K562 (cell line): ENCODE results near the gene MMEL1. TPM values are rescaled to one million over a fixed set of nuclear protein-coding genes. Genes with fewer than 3 reads are reported as not detected.

Source experiments
- ARID1B ChIP-seq: fragments of 450-650 bp; IDR thresholded peaks from 2 replicates; pipeline ENCODE4 v1.6.1; 2016; ENCODE audit warnings: antibody characterized with exemption, mild to moderate bottlenecking, inconsistent platforms
- BRCA1 ChIP-seq, 2 experiments: fragments of 450-650 bp in 1 of 2; sonication (generic) in 1 of 2; formaldehyde crosslinking in 1 of 2; IDR thresholded peaks; 2 replicates each; pipeline versions ENCODE4 v1.5.0 to v1.6.1; 2017 to 2020; ENCODE audit warnings: mild to moderate bottlenecking in 1 of 2, missing genetic modification reagents in 1 of 2
- GABPB1 ChIP-seq: sonication (generic); formaldehyde crosslinking; IDR thresholded peaks from 2 replicates; pipeline ENCODE4 v1.8.0; 2022; ENCODE audit warnings: mild to moderate bottlenecking, missing genetic modification reagents
- GMEB1 ChIP-seq: fragments of 250-450 bp; sonication (Bioruptor Pico); IDR thresholded peaks from 2 replicates; pipeline ENCODE4 v1.4.0; 2020; ENCODE audit warnings: mild to moderate bottlenecking
- GTF2B ChIP-seq: IDR thresholded peaks from 2 replicates; pipeline ENCODE4 v1.6.1; 2011; ENCODE audit not compliant: insufficient read length; ENCODE audit errors: extremely low read depth
- HDAC8 ChIP-seq: fragments of 450-650 bp; IDR thresholded peaks from 2 replicates; pipeline ENCODE4 v1.6.1; 2016; ENCODE audit warnings: mild to moderate bottlenecking, missing genetic modification characterization, moderate library complexity, missing compliant biosample characterization
- HMG20A ChIP-seq: fragments of 450-650 bp; formaldehyde crosslinking; conservative IDR thresholded peaks from 2 replicates; pipeline ENCODE4 v1.4.0; 2020; ENCODE audit warnings: mild to moderate bottlenecking, mixed read lengths
- HOXB6 ChIP-seq: fragments of 250-450 bp; sonication (Bioruptor Pico); IDR thresholded peaks from 2 replicates; pipeline ENCODE4 v1.5.1; 2022; ENCODE audit warnings: mild to moderate bottlenecking, borderline replicate concordance
- MYC ChIP-seq, 2 experiments: fragments of 250-450 bp in 1 of 2; sonication (Bioruptor Pico) in 1 of 2; IDR thresholded peaks; 2 replicates each; pipeline versions ENCODE4 v1.5.1 to v1.6.1; 2012 to 2021; ENCODE audit warnings: low read depth in 2 of 2, borderline replicate concordance in 1 of 2, improper control_type of control experiment in 1 of 2, low read length in 1 of 2, mild to moderate bottlenecking in 1 of 2, moderate library complexity in 1 of 2
- PHB2 ChIP-seq: fragments of 450-650 bp; IDR thresholded peaks from 2 replicates; pipeline ENCODE4 v1.6.1; 2017; ENCODE audit warnings: low read depth
- POLR3A ChIP-seq: IDR thresholded peaks from 2 replicates; pipeline ENCODE4 v1.6.1; 2011; ENCODE audit warnings: borderline replicate concordance, mild to moderate bottlenecking, moderate library complexity; ENCODE audit not compliant: insufficient read length, insufficient read depth; ENCODE audit errors: extremely low read depth
- SUPT5H ChIP-seq: fragments of 450-650 bp; IDR thresholded peaks from 2 replicates; pipeline ENCODE4 v1.6.1; 2016
- TFAM ChIP-seq: fragments of 250-450 bp; sonication (Bioruptor Pico); conservative IDR thresholded peaks from 2 replicates; pipeline ENCODE4 v1.5.0; 2021; ENCODE audit warnings: mild to moderate bottlenecking, moderate library complexity
- ZNF253 ChIP-seq: fragments of 250-450 bp; sonication (Bioruptor Pico); conservative IDR thresholded peaks from 2 replicates; pipeline ENCODE4 v1.6.1; 2021; ENCODE audit warnings: mild to moderate bottlenecking
- ZNF445 ChIP-seq: fragments of 250-450 bp; sonication (Bioruptor Pico); IDR thresholded peaks from 2 replicates; pipeline ENCODE4 v1.4.0; 2020; ENCODE audit warnings: low read depth, mild to moderate bottlenecking, moderate library complexity
- ZNF592 ChIP-seq: fragments of 450-650 bp; IDR thresholded peaks from 2 replicates; pipeline ENCODE4 v1.6.1; 2017; ENCODE audit warnings: antibody characterized with exemption, mild to moderate bottlenecking
- ZNF79 ChIP-seq: fragments of 250-450 bp; sonication (Bioruptor Pico); IDR thresholded peaks from 2 replicates; pipeline ENCODE4 v1.4.0; 2020; ENCODE audit warnings: low read depth, mild to moderate bottlenecking, moderate library complexity
- polyA plus RNA-seq, 8 experiments: library from polyadenylated mRNA; depleted of rRNA in 4 of 8; stranded (reverse) in 5 of 8; unstranded in 3 of 8; fragments of >200 nt; fragmentation: Nextera tagmentation in 2 of 8; fragmentation: Illumina TruSeq in 1 of 8; extraction: Ambion mirVana in 2 of 8; extraction: Trizol in 1 of 8; gene quantifications; 2 replicates each; pipeline versions ENCODE4 v1.2.1 to v1.2.3, GENCODE V29; 2011 to 2014; ENCODE audit warnings: inconsistent platforms in 1 of 8, missing spikeins in 1 of 8
- total RNA-seq, 7 experiments: library from RNA; depleted of rRNA in 6 of 7; stranded (reverse); fragments of >200 nt in 6 of 7; fragmentation: Illumina TruSeq in 2 of 7; extraction: Trizol in 2 of 7; gene quantifications; 2 replicates each; pipeline versions ENCODE4 v1.2.1 to v1.2.3, GENCODE V29; 2011 to 2021; ENCODE audit warnings: low replicate concordance in 1 of 7

The MMEL1 gene
- total and polyA plus RNA-seq, 9 of the 15 experiments (the other 6 are each of a cell fraction or from before 2014, with no cell fraction given): not detected

GRCh38 chr1:2544093-2544874, 88.5 kb downstream of the MMEL1 start (continued):
- TF ChIP-seq TFAM (CRISPR knock-in tag): no peak
- no peak for TF ChIP-seq ZNF253 (CRISPR knock-in tag)
- TF ChIP-seq MYC (IDR thresholded peaks at IDR 0.05; ENCODE audit: low read depth, low read length): 0 out of 2 replicates have a peak, but pooled peaks have one; percentile 13
- TF ChIP-seq MYC (CRISPR knock-in tag; IDR thresholded peaks at IDR 0.05; ENCODE audit: borderline replicate concordance, low read depth): no peak
- TF ChIP-seq HOXB6: no peak
- TF ChIP-seq HMG20A (CRISPR knock-in tag): no peak
- no peak for TF ChIP-seq BRCA1 (IDR thresholded peaks at IDR 0.05)
- TF ChIP-seq BRCA1 (CRISPR knock-in tag; IDR thresholded peaks at IDR 0.05): no peak
- TF ChIP-seq SUPT5H: no peak
- no peak for TF ChIP-seq ZNF445 (CRISPR knock-in tag)
- TF ChIP-seq HDAC8 (tag): no peak
- peak; percentile 60 for TF ChIP-seq ARID1B
- no peak for TF ChIP-seq POLR3A
- TF ChIP-seq ZNF79 (CRISPR knock-in tag): no peak
- peak; percentile 86; the same call in 1 of the 2 replicates for TF ChIP-seq ZNF592
- TF ChIP-seq PHB2: no peak
- no peak for TF ChIP-seq GTF2B
- TF ChIP-seq GMEB1 (CRISPR knock-in tag): no peak
- TF ChIP-seq GABPB1 (CRISPR knock-in tag): peak; percentile 9; the same call in 1 of the 2 replicates
